ENCODE data around the gene NPIPB2. TPM values are rescaled to one million over a fixed set of nuclear protein-coding genes. Genes with fewer than 3 reads are reported as not detected.
"Not testable (repeated sequence)": the region's sequence is repeated elsewhere in the genome, so short reads cannot be mapped to it uniquely, and the experiment has no call there.

Gene NPIPB2
- total RNA-seq (2014; rRNA removed; shearing (Covaris generic)) = 0.97 and 1.3 TPM in 2 replicates

- not testable (repeated sequence) for H3K4me3 ChIP-seq (ENCODE audit: insufficient read depth, low read depth, low read length); DNase-seq; H3K27me3 ChIP-seq (ENCODE audit: control insufficient read depth, insufficient read depth, low read length); H3K36me3 ChIP-seq (replicated peaks; ENCODE audit: control insufficient read depth, insufficient read depth, low read length)
Measured at GRCh38 chr16:11941945-11942344, at the start of gene NPIPB2. Gene NPIPB2 (minus strand): TSS chr16:11942045. CDS start chr16:11942045, 0 bp downstream.

GRCh38 chr16:11990702-11991390 is 49.0 kb upstream of the NPIPB2 start:
- Histone ChIP-seq H3K36me3 (replicated peaks; ENCODE audit: control insufficient read depth, insufficient read depth, low read length) (no peaks in the 10 kb centered on the region), H3K27me3 (ENCODE audit: control insufficient read depth, insufficient read depth, low read length) (no peaks in the 10 kb centered on the region), H3K4me3 (ENCODE audit: insufficient read depth, low read depth, low read length) (no peak overlapping the region)
- no peak for DNase-seq

GRCh38 chr16:11988258-11988978 is 46.6 kb upstream of the NPIPB2 start:
- Histone ChIP-seq H3K4me3 (ENCODE audit: insufficient read depth, low read depth, low read length) (no peak overlapping the region), H3K36me3 (replicated peaks; ENCODE audit: control insufficient read depth, insufficient read depth, low read length) (no peaks in the 10 kb centered on the region), H3K27me3 (ENCODE audit: control insufficient read depth, insufficient read depth, low read length) (no peaks in the 10 kb centered on the region)
- DNase-seq = no peak

GRCh38 chr16:11986521-11987057 is 44.7 kb upstream of the NPIPB2 start:
- no peak for DNase-seq
- Histone ChIP-seq H3K27me3 (ENCODE audit: control insufficient read depth, insufficient read depth, low read length) (no peaks in the 10 kb centered on the region), H3K36me3 (replicated peaks; ENCODE audit: control insufficient read depth, insufficient read depth, low read length) (no peaks in the 10 kb centered on the region), H3K4me3 (ENCODE audit: insufficient read depth, low read depth, low read length) (no peak overlapping the region)

- DNase-seq = no peak
Measured at GRCh38 chr16:11985250-11985649, 43.4 kb upstream of the NPIPB2 start.

GRCh38 chr16:11980136-11980844 is 38.4 kb upstream of the NPIPB2 start:
- no peak overlapping the region for H3K4me3 ChIP-seq (ENCODE audit: insufficient read depth, low read depth, low read length)
- no peaks in the 10 kb centered on the region for H3K36me3 ChIP-seq (replicated peaks; ENCODE audit: control insufficient read depth, insufficient read depth, low read length)
- no peak for DNase-seq
- no peaks in the 10 kb centered on the region for H3K27me3 ChIP-seq (ENCODE audit: control insufficient read depth, insufficient read depth, low read length)

More at GRCh38 chr16:11985250-11985649, 43.4 kb upstream of the NPIPB2 start:
- no peaks in the 10 kb centered on the region for H3K27me3 ChIP-seq (ENCODE audit: control insufficient read depth, insufficient read depth, low read length)
- H3K4me3 ChIP-seq (ENCODE audit: insufficient read depth, low read depth, low read length) = no peak overlapping the region
- H3K36me3 ChIP-seq (replicated peaks; ENCODE audit: control insufficient read depth, insufficient read depth, low read length) = no peaks in the 10 kb centered on the region

- Histone ChIP-seq H3K36me3 (replicated peaks; ENCODE audit: control insufficient read depth, insufficient read depth, low read length) (no peaks in the 10 kb centered on the region), H3K4me3 (ENCODE audit: insufficient read depth, low read depth, low read length) (no peak overlapping the region), H3K27me3 (ENCODE audit: control insufficient read depth, insufficient read depth, low read length) (no peaks in the 10 kb centered on the region)
- no peak for DNase-seq
Measured at GRCh38 chr16:11979013-11979672, 37.3 kb upstream of the NPIPB2 start.

GRCh38 chr16:11978080-11978479 is 36.2 kb upstream of the NPIPB2 start:
- Histone ChIP-seq H3K4me3 (ENCODE audit: insufficient read depth, low read depth, low read length) (no peak overlapping the region), H3K36me3 (replicated peaks; ENCODE audit: control insufficient read depth, insufficient read depth, low read length) (no peaks in the 10 kb centered on the region), H3K27me3 (ENCODE audit: control insufficient read depth, insufficient read depth, low read length) (no peaks in the 10 kb centered on the region)
- no peak for DNase-seq

GRCh38 chr16:11977376-11978041 is 35.7 kb upstream of the NPIPB2 start:
- no peaks in the 10 kb centered on the region for H3K27me3 ChIP-seq (ENCODE audit: control insufficient read depth, insufficient read depth, low read length)
- peak overlapping the region; percentile 87 for H3K4me3 ChIP-seq (ENCODE audit: insufficient read depth, low read depth, low read length)
- H3K36me3 ChIP-seq (replicated peaks; ENCODE audit: control insufficient read depth, insufficient read depth, low read length) = no peaks in the 10 kb centered on the region
- no peak for DNase-seq

- peak; percentile 54 for DNase-seq
- Histone ChIP-seq H3K27me3 (ENCODE audit: control insufficient read depth, insufficient read depth, low read length) (no peaks in the 10 kb centered on the region), H3K4me3 (ENCODE audit: insufficient read depth, low read depth, low read length) (peak overlapping the region; percentile 87), H3K36me3 (replicated peaks; ENCODE audit: control insufficient read depth, insufficient read depth, low read length) (no peaks in the 10 kb centered on the region)
Measured at GRCh38 chr16:11976850-11977375, 35.1 kb upstream of the NPIPB2 start.

GRCh38 chr16:11973070-11973469 is 31.2 kb upstream of the NPIPB2 start:
- DNase-seq = no peak
- Histone ChIP-seq H3K36me3 (replicated peaks; ENCODE audit: control insufficient read depth, insufficient read depth, low read length) (no peaks in the 10 kb centered on the region), H3K27me3 (ENCODE audit: control insufficient read depth, insufficient read depth, low read length) (no peaks in the 10 kb centered on the region), H3K4me3 (ENCODE audit: insufficient read depth, low read depth, low read length) (no peak overlapping the region)

GRCh38 chr16:11972128-11972527 is 30.3 kb upstream of the NPIPB2 start:
- no peaks in the 10 kb centered on the region for H3K36me3 ChIP-seq (replicated peaks; ENCODE audit: control insufficient read depth, insufficient read depth, low read length)
- no peak for DNase-seq
- no peak overlapping the region for H3K4me3 ChIP-seq (ENCODE audit: insufficient read depth, low read depth, low read length)
- H3K27me3 ChIP-seq (ENCODE audit: control insufficient read depth, insufficient read depth, low read length) = no peaks in the 10 kb centered on the region

GRCh38 chr16:11970292-11970691 is 28.4 kb upstream of the NPIPB2 start:
- not testable (repeated sequence) for H3K27me3 ChIP-seq (ENCODE audit: control insufficient read depth, insufficient read depth, low read length); DNase-seq; H3K4me3 ChIP-seq (ENCODE audit: insufficient read depth, low read depth, low read length)

GRCh38 chr16:11968577-11968976 is 26.7 kb upstream of the NPIPB2 start:
- no peaks in the 10 kb centered on the region for H3K27me3 ChIP-seq (ENCODE audit: control insufficient read depth, insufficient read depth, low read length)
- no peaks in the 10 kb centered on the region for H3K36me3 ChIP-seq (replicated peaks; ENCODE audit: control insufficient read depth, insufficient read depth, low read length)
- no peak overlapping the region for H3K4me3 ChIP-seq (ENCODE audit: insufficient read depth, low read depth, low read length)
- DNase-seq = no peak

More at GRCh38 chr16:11970292-11970691, 28.4 kb upstream of the NPIPB2 start:
- H3K36me3 ChIP-seq (replicated peaks; ENCODE audit: control insufficient read depth, insufficient read depth, low read length) = not testable (repeated sequence)
